Measurements from ENCODE around the gene AUTS2. TPM values are rescaled to one million over a fixed set of nuclear protein-coding genes. Genes with fewer than 3 reads are reported as not detected.

The AUTS2 gene
- total and polyA plus RNA-seq, 2 donors, result 13.4 to 87.7 TPM

DNA sequence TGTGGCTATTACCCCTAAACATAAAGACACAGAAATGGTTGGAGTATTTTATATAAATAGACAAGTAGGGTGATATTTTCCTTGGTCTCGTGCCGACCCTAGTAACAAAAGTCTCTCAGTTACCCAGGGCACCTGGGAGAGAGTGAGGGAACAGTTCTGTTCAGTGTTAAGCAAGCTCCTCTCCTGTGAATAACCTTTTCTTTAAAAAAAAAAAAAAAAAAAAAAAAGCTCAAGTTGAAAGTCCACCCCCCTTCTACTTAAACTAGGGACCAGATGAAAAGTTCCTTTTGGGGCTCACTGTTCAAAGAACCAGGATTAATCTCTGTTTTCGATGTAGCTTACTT, 896.7 kb downstream of the AUTS2 start:
- Histone ChIP-seq H3K4me1 (ENCODE audit: insufficient read depth) (no peaks in the 10 kb centered on the region), H3K36me3 (ENCODE audit: insufficient read depth) (no peaks in the 10 kb centered on the region), H3K4me3 (ENCODE audit: low read depth, low read length) (no peak overlapping the region), H3K27ac (ENCODE audit: low read depth) (no peak overlapping the region)
- WGBS, result 71% methylated on average over 3 of the region's 3 CpGs
- no peak for DNase-seq (ENCODE audit: extremely low spot score)

DNA sequence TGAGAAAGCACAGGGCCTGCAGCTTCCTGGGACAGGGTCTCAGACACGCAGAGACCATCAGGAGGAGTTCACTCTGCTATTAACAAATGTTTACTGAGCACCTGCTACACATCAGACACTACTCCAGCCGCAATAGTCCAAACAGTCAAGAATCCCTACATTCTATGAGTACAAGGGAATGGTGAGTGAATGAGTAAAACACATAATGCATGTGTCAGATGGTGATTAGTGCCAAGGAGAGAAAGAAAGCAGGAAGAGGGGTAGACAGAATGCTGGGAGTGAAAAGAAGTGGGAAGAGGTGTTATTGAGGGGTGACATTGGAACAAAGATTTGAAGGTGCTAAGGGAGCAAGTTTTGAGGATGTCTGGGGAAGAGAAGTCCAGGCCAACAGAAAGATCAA, 899.5 kb downstream of the AUTS2 start:
- no peak overlapping the region for H3K27ac ChIP-seq (ENCODE audit: low read depth)
- WGBS, result 83% methylated on average over 2 of the region's 2 CpGs
- no peak overlapping the region for H3K4me3 ChIP-seq (ENCODE audit: low read depth, low read length)
- H3K4me1 ChIP-seq (ENCODE audit: insufficient read depth), result no peaks in the 10 kb centered on the region
- H3K36me3 ChIP-seq (ENCODE audit: insufficient read depth), result no peaks in the 10 kb centered on the region
- DNase-seq (ENCODE audit: extremely low spot score), result no peak

DNA sequence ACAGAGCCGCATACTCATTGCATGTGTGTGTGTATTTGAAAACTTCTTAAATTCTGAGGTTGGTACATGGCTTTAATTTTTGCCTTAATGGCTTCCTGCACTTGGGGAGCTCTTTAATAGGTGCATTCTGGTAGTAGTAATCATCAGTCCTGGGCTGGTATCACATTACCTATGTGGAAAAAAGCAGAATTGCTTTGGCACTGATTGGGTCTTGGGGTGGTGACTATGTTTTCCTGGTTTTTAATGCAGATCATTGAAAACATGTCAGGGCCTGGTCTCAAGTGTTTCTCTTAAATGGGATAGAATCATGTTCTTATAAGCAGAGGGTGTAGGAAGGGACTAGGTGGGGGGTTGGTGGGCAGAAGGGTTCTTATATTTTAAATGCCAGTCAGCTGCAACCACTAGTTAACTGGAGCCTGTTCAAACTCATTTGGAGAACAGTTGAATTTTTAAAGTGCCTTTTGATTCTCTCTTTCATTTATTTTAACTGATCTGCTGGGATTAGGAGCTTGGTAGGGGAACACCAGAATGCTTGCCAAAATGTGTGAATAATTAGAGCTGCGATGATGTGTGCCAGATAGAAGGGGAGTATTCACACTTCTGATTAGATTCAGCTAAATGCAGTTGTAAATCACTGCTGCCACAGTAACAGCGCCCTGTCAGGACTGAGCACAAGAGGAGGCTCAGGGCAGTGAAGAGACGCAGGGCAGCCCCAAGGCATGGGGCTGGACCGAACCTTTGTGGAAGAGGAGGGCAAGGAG, 900.1 kb downstream of the AUTS2 start:
- 77% methylated on average over 5 of the region's 5 CpGs for WGBS
- H3K4me3 ChIP-seq (ENCODE audit: low read depth, low read length), result no peak overlapping the region
- H3K36me3 ChIP-seq (ENCODE audit: insufficient read depth), result no peaks in the 10 kb centered on the region
- no peaks in the 10 kb centered on the region for H3K4me1 ChIP-seq (ENCODE audit: insufficient read depth)
- DNase-seq (ENCODE audit: extremely low spot score), result no peak
- no peak overlapping the region for H3K27ac ChIP-seq (ENCODE audit: low read depth)

DNA sequence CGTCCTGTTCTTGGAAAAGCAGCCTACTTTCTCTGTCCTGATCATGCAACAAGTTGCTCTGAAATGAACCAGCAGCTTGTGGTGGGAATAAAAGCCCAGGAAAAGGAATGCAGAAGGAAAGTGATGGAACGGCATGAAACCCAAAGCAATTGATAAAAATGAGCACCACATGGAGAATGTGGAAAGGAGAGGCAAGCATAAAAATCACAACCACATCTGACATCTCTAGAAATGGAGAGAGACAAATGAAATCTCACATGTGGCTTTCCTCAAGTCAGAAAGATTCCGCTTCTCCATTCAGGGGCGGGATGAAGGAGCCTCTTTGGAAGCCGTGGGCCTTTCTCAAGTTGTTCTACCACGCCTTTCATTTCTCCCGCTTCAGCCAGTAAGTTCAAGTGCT, 902.0 kb downstream of the AUTS2 start:
- DNase-seq (ENCODE audit: extremely low spot score), result no peak
- H3K27ac ChIP-seq (ENCODE audit: low read depth), result no peak overlapping the region
- no peak overlapping the region for H3K4me3 ChIP-seq (ENCODE audit: low read depth, low read length)
- 93% methylated on average over 7 of the region's 7 CpGs for WGBS
- no peaks in the 10 kb centered on the region for H3K4me1 ChIP-seq (ENCODE audit: insufficient read depth)
- H3K36me3 ChIP-seq (ENCODE audit: insufficient read depth), result no peaks in the 10 kb centered on the region

DNA sequence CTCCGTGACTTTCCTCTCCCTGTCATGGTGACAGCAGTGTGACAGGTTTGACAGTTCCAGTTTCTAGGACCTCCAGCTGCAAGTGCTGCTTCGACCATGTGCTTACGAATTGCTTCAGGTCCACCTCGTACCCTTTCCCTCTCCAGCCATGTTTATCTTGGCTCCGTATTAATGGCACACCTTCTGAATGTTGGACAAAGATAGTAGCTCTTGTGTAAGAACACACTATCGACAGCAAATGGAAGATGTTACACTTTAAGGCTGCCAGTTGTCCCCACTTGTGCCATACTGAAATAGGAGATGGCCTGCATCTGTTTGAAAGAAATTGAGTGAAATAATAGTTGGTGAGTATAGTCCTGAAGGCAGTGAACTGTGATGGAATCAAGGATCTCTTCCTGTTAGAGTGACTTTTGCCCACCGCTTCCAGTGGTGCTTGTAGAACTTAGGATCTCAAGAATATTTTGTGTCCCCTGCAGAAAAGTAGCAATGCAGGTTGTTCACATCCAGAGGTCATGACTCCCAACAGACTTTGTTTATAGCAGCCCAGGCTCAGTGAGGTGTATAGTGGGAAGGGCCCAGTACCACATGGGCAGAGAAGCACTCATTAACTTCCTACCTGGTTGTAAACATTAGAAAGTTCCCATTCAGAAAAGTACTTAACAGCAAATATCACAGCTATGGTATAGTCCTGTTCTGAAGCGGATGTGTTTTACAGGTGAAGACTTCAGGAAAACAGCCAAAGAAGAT, 904.0 kb downstream of the AUTS2 start:
- 98% methylated on average over 8 of the region's 8 CpGs for WGBS
- DNase-seq (ENCODE audit: extremely low spot score), result no peak
- no peak overlapping the region for H3K4me3 ChIP-seq (ENCODE audit: low read depth, low read length)
- H3K4me1 ChIP-seq (ENCODE audit: insufficient read depth), result no peaks in the 10 kb centered on the region
- H3K36me3 ChIP-seq (ENCODE audit: insufficient read depth), result no peaks in the 10 kb centered on the region
- H3K27ac ChIP-seq (ENCODE audit: low read depth), result no peak overlapping the region

DNA sequence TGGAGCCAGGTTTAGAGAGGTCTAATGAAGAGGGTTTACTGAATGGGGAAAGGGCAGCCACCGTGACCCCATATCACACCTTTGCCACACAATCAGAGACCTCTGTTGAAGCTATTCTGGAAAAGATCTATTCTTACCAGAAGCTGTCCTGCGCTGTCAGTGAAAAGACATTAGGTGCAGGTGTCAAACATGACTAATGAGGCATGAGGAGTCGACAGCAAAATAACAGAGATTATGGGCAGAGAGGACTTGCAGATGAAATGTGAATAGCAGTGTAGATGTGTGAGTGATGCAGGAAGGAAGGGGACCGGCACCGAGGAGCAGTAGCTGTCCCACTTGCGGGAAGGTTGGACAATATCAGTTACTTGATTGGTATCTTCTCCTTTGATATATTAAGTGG, 906.0 kb downstream of the AUTS2 start:
- no peak overlapping the region for H3K27ac ChIP-seq (ENCODE audit: low read depth)
- no peaks in the 10 kb centered on the region for H3K4me1 ChIP-seq (ENCODE audit: insufficient read depth)
- no peak overlapping the region for H3K4me3 ChIP-seq (ENCODE audit: low read depth, low read length)
- H3K36me3 ChIP-seq (ENCODE audit: insufficient read depth), result no peaks in the 10 kb centered on the region
- 89% methylated on average over 6 of the region's 6 CpGs for WGBS
- DNase-seq (ENCODE audit: extremely low spot score), result no peak

DNA sequence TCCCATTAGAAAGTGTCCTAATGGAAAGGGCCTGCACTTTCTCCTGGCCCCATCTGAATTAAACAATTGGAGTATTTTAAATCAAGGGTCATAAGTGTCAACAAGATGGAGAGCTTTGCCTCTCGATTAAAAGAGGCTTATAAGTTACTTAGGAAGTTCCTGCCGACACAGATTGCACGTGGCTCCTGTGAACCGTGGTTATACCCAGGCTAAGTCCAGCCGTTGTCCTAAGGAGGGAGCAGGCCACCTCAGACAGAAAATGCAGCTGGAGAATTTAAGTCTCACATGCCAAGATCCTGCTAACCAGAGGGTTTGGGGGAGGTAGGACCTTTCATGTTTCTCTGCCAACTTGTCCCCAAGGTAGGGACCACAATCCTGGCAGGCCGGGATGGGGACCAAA, 907.2 kb downstream of the AUTS2 start:
- WGBS, result 86% methylated on average over 6 of the region's 6 CpGs
- DNase-seq (ENCODE audit: extremely low spot score), result no peak
- H3K4me1 ChIP-seq (ENCODE audit: insufficient read depth), result no peaks in the 10 kb centered on the region
- no peaks in the 10 kb centered on the region for H3K36me3 ChIP-seq (ENCODE audit: insufficient read depth)
- H3K4me3 ChIP-seq (ENCODE audit: low read depth, low read length), result no peak overlapping the region
- no peak overlapping the region for H3K27ac ChIP-seq (ENCODE audit: low read depth)

DNA sequence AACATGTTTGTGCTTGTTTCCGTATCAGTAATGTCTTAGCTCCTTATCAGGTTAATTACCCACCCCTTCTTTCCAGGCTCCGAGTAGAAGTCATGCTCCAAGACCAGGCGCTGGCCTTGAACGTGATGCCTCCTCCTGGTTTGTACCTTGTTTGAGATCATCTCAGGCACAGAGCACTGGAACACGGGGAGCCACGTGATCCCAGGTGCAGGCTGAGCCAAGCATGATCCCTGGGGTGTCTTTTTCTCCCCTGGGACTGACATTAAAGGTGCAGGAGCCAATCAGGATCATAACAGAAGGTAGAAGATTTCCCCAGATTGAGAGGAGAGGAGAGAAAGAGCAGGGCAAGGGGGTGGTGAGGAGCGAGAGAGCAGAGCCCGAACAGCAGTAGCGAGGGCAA, 907.6 kb downstream of the AUTS2 start:
- no peaks in the 10 kb centered on the region for H3K36me3 ChIP-seq (ENCODE audit: insufficient read depth)
- H3K4me3 ChIP-seq (ENCODE audit: low read depth, low read length), result no peak overlapping the region
- H3K4me1 ChIP-seq (ENCODE audit: insufficient read depth), result no peaks in the 10 kb centered on the region
- no peak overlapping the region for H3K27ac ChIP-seq (ENCODE audit: low read depth)
- no peak for DNase-seq (ENCODE audit: extremely low spot score)
- WGBS, result 92% methylated on average over 9 of the region's 9 CpGs

DNA sequence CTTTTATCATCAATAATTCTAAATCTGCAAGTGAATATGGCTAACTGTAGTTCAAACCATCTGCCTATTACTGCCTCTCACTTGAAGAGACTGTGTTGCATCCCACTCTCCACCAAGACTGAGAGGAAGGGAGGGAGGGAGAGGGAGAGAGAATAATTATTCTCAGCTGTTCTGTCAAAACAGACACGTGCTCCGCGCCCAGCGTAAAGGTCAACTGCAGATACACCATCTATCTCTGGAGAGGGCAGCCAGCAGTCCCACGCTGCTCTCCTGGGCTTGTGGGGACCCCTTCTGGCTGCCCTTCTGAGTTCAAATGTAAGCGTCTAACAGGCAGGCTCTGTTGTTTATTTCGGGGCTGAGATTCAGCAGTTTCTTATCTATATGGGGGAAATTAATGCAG, 908.2 kb downstream of the AUTS2 start:
- 85% methylated on average over 7 of the region's 7 CpGs for WGBS
- no peaks in the 10 kb centered on the region for H3K36me3 ChIP-seq (ENCODE audit: insufficient read depth)
- DNase-seq (ENCODE audit: extremely low spot score), result no peak

DNA sequence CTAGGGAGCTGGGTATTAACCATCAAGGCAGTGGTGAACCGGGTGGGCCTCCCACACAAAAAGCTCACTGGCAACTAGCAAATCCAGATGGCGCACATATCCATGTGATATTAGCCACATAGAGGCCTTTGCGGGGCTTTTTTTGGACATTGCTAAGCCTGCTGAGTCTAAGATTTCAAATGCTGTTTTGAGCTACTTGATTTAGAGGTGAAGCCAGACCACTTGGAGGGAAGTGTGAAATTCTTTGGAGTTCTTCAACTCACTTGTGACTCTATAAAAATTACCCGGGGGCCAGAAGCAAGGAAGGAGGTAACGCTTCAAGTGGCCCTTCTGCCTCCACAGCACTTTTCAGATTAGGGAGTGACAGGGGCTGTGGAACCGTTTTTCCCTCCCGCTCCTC, 913.9 kb downstream of the AUTS2 start:
- DNase-seq (ENCODE audit: extremely low spot score), result no peak
- WGBS, result 86% methylated on average over 7 of the region's 7 CpGs
- H3K27ac ChIP-seq (ENCODE audit: low read depth), result no peak overlapping the region
- H3K36me3 ChIP-seq (ENCODE audit: insufficient read depth), result no peaks in the 10 kb centered on the region
- no peaks in the 10 kb centered on the region for H3K4me1 ChIP-seq (ENCODE audit: insufficient read depth)
- no peak overlapping the region for H3K4me3 ChIP-seq (ENCODE audit: low read depth, low read length)

More for the DNA sequence above, 908.2 kb downstream of the AUTS2 start:
- Histone ChIP-seq H3K4me1 (ENCODE audit: insufficient read depth) (no peaks in the 10 kb centered on the region), H3K27ac (ENCODE audit: low read depth) (no peak overlapping the region), H3K4me3 (ENCODE audit: low read depth, low read length) (no peak overlapping the region)

DNA sequence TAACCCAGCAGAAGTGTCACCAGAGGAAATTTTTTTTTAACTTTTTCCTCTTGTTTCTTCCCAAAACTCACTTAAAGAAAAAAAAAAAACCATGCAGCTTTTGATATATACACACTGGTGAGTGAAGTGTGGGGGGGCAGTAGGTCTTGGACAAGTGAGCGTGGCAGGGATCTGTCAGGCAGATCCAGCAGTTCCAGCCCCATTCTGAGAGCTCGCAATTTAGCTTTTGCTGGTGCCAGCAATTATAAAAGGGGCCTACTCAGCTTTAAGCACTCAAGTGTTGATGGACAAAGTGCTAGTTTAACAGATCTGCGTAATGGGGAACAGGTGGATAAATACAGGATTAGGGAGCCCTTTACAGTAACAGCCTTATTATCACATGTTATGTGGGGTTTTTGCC, 914.5 kb downstream of the AUTS2 start:
- Histone ChIP-seq H3K36me3 (ENCODE audit: insufficient read depth) (no peaks in the 10 kb centered on the region), H3K27ac (ENCODE audit: low read depth) (no peak overlapping the region), H3K4me1 (ENCODE audit: insufficient read depth) (no peaks in the 10 kb centered on the region), H3K4me3 (ENCODE audit: low read depth, low read length) (no peak overlapping the region)
- 92% methylated on average over 3 of the region's 3 CpGs for WGBS
- DNase-seq (ENCODE audit: extremely low spot score), result no peak

DNA sequence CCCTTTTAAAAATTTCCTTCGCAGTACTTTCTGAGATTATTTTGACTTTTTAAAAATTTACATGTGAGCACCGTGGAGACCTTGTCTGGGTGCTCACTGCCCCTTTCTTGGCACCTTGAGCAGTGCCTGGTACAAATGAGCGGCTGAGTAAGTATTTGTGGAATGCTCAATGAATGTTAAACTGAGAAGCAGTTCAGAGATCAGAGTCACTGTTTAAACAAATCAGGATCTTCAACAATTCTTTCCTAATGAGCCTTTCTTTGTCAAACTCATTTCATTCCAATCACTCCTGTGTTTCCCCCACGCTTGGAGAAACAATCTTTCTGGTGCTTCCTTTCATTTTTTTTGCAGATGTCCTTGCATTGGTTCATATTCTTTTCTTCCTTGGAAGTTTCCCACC, 922.3 kb downstream of the AUTS2 start:
- WGBS, result 76% methylated on average over 4 of the region's 4 CpGs
- Histone ChIP-seq H3K27ac (ENCODE audit: low read depth) (no peak overlapping the region), H3K4me1 (ENCODE audit: insufficient read depth) (no peaks in the 10 kb centered on the region), H3K36me3 (ENCODE audit: insufficient read depth) (no peaks in the 10 kb centered on the region), H3K4me3 (ENCODE audit: low read depth, low read length) (no peak overlapping the region)
- DNase-seq (ENCODE audit: extremely low spot score), result no peak

DNA sequence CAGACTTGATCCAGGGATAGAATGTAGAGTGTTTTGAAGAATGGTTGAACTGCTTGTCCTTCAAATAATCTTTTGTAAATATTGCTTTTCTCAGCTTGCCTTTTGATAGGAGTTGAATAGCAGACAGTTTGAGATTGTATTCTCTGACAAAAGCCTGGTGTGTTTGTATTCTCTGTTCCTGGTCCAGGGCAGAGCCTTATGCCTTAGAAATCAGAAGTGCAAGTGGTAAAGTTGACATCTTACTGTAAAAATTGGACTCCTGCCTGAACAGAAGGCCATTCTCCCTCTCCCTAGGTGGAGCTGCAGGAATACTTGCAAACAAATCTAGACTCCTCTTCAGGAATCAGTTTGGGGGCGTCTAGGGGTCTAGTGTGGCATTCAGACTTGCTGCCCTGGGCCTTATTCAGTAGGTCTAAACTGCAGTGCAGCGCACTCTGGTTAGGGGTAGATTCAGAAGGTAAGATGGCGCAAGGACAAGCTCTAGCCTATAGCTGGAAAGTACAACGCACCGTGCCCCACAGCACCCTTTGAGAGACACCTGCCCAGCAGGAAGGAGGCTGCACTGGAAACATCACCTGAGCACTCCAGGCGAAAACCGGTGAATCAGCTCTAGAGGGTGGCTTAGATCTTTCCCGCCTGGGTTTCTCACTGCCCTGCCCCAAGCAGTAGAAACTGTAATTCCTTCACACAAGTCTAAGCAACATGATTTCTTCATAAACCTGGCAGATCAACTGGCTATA, 925.1 kb downstream of the AUTS2 start:
- no peak for DNase-seq (ENCODE audit: extremely low spot score)
- 93% methylated on average over 8 of the region's 8 CpGs for WGBS
- H3K4me3 ChIP-seq (ENCODE audit: low read depth, low read length), result no peak overlapping the region

DNA sequence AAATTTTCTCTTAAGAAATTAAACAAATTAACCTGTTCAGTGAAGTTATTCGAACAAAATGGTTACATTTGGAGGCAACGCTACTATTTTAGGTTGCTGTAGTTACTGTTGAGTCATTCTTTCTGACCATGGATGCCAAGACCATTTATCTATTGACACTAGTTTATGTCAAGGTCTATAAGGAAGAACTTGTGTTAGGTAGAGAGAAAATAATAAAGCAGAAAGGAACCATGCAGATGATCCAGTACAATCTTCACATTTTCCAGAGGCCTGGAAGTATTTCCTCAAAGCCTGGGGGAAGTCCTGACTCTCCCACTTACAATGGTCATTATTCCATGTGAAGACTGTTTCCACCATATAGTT, 925.7 kb downstream of the AUTS2 start:
- WGBS, result 95% methylated on average over 2 of the region's 2 CpGs
- no peak for DNase-seq (ENCODE audit: extremely low spot score)
- H3K4me3 ChIP-seq (ENCODE audit: low read depth, low read length), result no peak overlapping the region
- no peaks in the 10 kb centered on the region for H3K4me1 ChIP-seq (ENCODE audit: insufficient read depth)
- no peaks in the 10 kb centered on the region for H3K36me3 ChIP-seq (ENCODE audit: insufficient read depth)
- H3K27ac ChIP-seq (ENCODE audit: low read depth), result no peak overlapping the region

More for the DNA sequence above, 925.1 kb downstream of the AUTS2 start:
- Histone ChIP-seq H3K27ac (ENCODE audit: low read depth) (no peak overlapping the region), H3K36me3 (ENCODE audit: insufficient read depth) (no peaks in the 10 kb centered on the region), H3K4me1 (ENCODE audit: insufficient read depth) (no peaks in the 10 kb centered on the region)
